AG09309 (cell line): Measurements from ENCODE around the gene POLN.

Source experiments
- DNase-seq: peaks from one replicate; pipeline ENCODE4 v3.0.0-alpha.2; 2010; ENCODE audit warnings: low read depth
- H3K4me3 ChIP-seq: 2 replicates; pipeline ENCODE4 v1.5.1; 2011; ENCODE audit warnings: mild to moderate bottlenecking, low read depth, low read length, moderate library complexity; ENCODE audit not compliant: control insufficient read depth
- CTCF ChIP-seq: IDR thresholded peaks from 2 replicates; pipeline ENCODE4 v1.5.1; 2011; ENCODE audit warnings: mild to moderate bottlenecking, low read depth, low read length, inconsistent platforms; ENCODE audit not compliant: insufficient read depth, control insufficient read depth; ENCODE audit errors: missing control alignments

POLN gene

GRCh38 chr4:2069986-2070385 lies 171.9 kb downstream of the POLN start:
- no peak for DNase-seq
- H3K4me3 ChIP-seq, result no peak overlapping the region
- TF ChIP-seq CTCF, result no peak

GRCh38 chr4:2069161-2069971 lies 172.6 kb downstream of the POLN start:
- TF ChIP-seq CTCF, result no peak
- H3K4me3 ChIP-seq, result no peak overlapping the region
- no peak for DNase-seq

- no peak for TF ChIP-seq CTCF
- no peak overlapping the region for H3K4me3 ChIP-seq
Measured at GRCh38 chr4:2068566-2068965, 173.4 kb downstream of the POLN start.

GRCh38 chr4:2068198-2068470 lies 173.8 kb downstream of the POLN start:
- no peak overlapping the region for H3K4me3 ChIP-seq
- no peak for DNase-seq
- no peak for TF ChIP-seq CTCF

More at GRCh38 chr4:2068566-2068965, 173.4 kb downstream of the POLN start:
- DNase-seq, result no peak

GRCh38 chr4:2067446-2068197 lies 174.3 kb downstream of the POLN start:
- DNase-seq, result no peak
- no peak overlapping the region for H3K4me3 ChIP-seq
- TF ChIP-seq CTCF, result no peak

- no peak for DNase-seq
- no peak overlapping the region for H3K4me3 ChIP-seq
- no peak for TF ChIP-seq CTCF
Measured at GRCh38 chr4:2066571-2067445, 175.1 kb downstream of the POLN start.
